NCI-H1436 treated with DMSO at 0.1 percent for 48 hours (cell line): Measurements from ENCODE around the gene GAPDHS.

Experiments used
- DNase-seq: peaks from one replicate; lab custom pipeline; 2025; lab: John Stamatoyannopoulos, UW

GAPDHS gene

GRCh38 chr19:35557539-35558399 lies 24.5 kb downstream of the GAPDHS start:
- DNase-seq, result no peak

- DNase-seq, result no peak
Measured at GRCh38 chr19:35558400-35559280, 25.4 kb downstream of the GAPDHS start.

DNA sequence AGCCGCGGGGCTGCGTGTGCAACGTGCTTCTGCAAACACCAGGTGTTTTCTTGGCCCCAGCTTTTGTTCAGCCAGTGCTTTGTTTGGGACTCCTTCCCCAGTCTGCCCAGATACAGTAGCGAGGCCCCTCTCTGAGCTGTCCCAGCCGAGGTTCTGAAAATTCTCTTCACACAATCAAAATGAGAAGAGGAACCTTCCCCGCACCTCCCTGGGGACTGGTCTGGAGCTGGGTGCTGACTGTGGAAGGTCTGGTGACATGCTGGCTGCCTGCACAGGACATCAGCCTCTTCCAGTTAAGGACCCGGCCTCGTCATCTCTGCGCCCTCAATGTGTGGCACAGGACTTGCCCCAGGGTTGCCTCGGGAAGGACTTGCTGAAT lies 26.0 kb downstream of the GAPDHS start:
- no peak for DNase-seq

DNA sequence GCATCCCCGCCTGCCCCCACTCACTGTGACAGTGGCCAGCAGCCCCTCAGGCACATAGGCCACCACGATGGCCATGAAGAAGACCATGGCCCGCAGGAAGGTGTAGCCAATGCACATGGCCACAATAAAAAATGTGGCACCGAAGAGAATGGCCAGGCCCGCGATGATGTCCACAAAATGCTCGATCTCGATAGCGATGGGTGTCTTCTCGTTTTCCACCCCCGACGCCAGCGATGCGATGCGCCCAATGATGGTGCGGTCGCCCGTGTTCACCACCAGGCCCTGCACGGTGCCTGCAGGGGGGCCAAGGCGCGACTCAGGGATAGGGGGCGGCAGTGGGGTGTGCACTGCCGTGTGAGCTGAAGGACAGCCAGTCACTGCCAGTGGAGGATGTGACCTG lies 26.5 kb downstream of the GAPDHS start:
- no peak for DNase-seq

DNA sequence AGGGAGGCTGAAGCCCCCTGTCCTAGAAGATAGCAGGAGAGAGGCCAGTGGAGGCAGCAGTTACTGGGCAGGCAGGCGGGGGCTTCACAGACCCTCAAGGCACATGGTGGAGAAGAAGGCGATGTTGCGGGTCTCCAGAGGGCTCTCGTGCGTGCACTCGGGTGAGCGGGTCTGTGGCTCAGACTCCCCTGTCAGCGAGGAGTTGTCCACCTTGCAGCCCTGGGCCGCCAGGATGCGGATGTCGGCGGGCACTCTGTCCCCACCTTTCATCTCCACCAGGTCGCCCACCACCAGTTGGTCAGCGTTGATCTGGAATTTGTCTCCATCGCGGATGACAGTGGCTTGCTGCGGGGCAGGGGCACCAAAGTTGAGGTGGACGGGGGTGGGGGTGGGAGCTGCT lies 27.0 kb downstream of the GAPDHS start:
- DNase-seq, result no peak

GRCh38 chr19:35560677-35561076 lies 27.4 kb downstream of the GAPDHS start:
- DNase-seq, result no peak

GRCh38 chr19:35561436-35561835 lies 28.2 kb downstream of the GAPDHS start:
- DNase-seq, result no peak

- DNase-seq, result no peak
Measured at GRCh38 chr19:35562336-35562735, 29.1 kb downstream of the GAPDHS start.

GRCh38 chr19:35562776-35563175 lies 29.5 kb downstream of the GAPDHS start:
- no peak for DNase-seq

GRCh38 chr19:35563207-35563829 lies 30.1 kb downstream of the GAPDHS start, which contains the start of gene ATP4A:
ATP4A (minus strand) TSS chr19:35563658; CDS start chr19:35563629, 29 bp downstream.
- no peak for DNase-seq

- DNase-seq, result no peak
Measured at GRCh38 chr19:35565016-35565856, 32.0 kb downstream of the GAPDHS start.

DNA sequence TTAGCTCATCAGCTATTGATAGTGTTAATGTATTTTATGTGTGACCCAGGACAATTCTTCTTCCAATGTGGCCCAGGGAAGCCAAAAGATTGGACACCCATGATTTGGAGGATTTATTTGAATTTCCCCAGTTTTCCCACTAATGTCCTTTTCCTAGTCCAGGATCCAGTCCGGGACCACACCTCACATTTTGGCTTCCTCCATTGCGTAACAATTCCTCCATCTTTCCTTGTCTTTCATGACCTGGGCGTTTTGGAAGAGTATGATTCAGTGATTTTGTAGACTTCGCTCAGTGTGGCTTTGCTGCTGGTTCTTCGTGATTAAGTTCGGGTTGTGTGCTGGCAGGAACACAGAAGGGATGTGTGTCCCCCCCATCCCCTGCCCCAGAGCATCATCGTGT lies 33.5 kb downstream of the GAPDHS start:
- no peak for DNase-seq

GRCh38 chr19:35569281-35569781 lies 36.1 kb downstream of the GAPDHS start:
- DNase-seq, result no peak

DNA sequence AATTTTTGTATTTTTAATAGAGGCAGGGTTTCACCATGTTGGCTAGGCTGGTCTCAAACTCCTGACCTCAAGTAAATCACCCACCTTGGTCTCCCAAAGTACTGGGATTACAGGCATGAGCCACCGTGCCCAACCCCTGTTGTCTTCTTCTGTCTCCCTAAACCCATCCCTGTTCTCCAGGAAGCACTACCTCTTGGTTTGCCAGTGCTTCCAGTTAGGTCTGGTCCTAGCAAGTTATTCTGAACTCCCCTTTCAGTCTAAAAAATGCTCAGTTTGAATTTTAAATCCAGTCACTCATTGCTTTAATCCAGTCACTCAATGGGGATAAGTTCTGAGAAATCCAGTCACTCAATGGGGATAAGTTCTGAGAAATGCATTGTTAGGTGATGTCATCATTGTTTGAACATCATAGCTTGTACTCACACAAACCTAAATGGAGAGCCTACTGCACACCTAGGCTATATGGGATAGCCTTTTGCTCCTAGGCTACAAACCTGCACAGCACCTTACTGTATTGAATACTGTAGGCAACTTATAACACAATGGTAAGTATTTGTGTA lies 38.2 kb downstream of the GAPDHS start:
- DNase-seq, result no peak

DNA sequence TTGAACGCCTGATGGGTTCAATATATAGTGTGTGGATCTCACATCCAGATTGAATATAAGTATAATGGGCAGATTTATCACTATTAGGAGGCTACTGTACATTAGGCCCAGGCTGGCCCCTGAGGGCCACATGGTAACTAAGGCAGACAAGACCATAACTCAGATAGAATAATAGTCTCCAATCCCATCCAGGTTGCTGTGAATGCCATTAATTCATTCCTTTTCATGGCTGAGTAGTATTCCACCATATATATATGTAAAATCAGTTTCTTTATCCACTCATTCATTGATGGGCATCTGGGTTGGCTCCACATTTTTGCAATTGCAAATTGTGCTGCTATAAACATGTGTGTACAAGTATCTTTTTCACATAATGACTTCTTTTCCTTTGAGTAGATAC lies 44.7 kb downstream of the GAPDHS start:
- no peak for DNase-seq

- no peak for DNase-seq
Measured at GRCh38 chr19:35578707-35579106, 45.5 kb downstream of the GAPDHS start.

DNA sequence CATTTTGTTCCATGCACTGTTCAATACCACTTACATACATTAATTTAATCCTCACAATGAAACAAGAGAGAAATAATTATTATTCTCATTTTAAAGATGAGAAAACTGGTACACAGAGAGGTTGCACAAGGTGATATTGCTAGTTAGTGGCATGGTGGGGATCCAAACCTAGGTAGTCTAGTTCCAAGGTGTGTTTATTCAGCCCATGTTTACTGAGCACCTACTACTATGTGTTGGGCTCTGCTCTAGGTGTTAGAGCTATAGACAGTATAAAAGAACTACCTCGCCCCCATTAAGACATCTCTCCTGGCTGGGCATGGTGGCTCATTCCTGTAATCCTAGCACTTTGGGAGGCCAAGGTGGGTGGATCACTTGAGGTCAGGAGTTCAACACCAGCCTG lies 49.5 kb downstream of the GAPDHS start:
- DNase-seq, result no peak

DNA sequence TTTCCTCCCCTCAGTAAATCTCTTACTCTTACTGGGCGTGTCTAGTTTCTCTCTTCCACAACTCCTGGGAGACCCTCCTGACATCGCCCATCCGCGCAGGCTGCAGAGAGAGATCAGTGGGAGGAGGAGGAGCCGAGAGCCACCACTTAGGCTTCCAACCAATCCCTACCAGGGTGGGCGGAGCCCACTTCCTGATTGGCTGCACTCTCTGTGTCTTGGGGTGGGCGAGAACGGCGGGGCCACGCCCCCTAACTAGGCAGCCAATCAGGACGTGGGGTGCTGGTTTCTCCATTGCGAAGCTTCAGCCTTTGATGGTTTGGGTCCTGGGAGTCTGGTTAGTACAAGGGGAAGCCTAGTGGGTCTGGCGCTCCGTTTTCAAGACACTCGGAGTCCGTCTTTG lies 52.6 kb downstream of the GAPDHS start, which contains the start of gene PMIS2:
TSS of gene PMIS2 (plus strand) at position 326 of the 400 bp plus-strand sequence. CDS start 87 bp downstream, outside the sequence.
- no peak for DNase-seq

DNA sequence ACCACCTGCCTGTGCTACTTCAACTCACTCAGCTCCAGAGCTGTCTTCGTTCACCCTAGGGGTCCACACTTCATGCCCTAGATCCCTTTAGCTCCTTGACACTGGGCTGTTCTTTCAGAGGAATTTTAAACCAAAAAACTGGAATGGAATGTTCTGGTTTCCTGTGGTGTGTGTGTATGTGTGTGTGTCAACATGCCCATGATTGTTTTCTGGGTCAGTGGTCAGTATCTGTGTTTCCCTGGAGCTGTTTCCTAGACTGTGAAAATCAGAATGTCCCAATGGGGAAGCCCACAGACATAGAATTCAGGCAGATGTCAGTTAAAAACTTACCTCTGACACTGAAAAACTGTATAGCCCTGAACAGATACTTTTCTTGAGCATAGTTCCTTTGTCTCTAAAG lies 54.1 kb downstream of the GAPDHS start:
- no peak for DNase-seq

- no peak for DNase-seq
Measured at GRCh38 chr19:35590875-35591274, 57.6 kb downstream of the GAPDHS start.

DNA sequence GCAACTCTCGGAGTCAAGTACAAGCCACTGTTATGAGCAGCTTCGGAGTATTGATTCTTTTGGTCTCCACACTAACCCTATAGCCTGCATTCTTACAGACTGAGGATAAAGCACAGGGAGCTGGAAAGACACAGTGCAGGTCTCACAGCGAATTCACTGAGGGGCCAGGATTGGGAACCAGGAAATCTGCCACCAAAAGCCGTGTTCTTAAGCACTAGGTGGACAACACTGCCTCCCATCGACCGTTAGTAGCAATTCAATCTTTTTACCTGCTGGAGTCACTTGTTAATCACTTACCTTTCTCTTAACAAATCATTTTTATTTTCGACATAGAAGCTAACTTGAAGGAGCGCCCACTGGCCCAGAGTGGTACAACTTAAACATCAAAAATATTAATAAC lies 59.0 kb downstream of the GAPDHS start:
- DNase-seq, result no peak
